Measurements from ENCODE around the gene USF1. TPM values are rescaled to one million over a fixed set of nuclear protein-coding genes. Genes with fewer than 3 reads are reported as not detected.
"Not testable (repeated sequence)": the region's sequence is repeated elsewhere in the genome, so short reads cannot be mapped to it uniquely, and the experiment has no call there.

The USF1 gene
- total RNA-seq, 4 donors from 2014 or later = 35.9 to 55.7 (median 49.4) TPM

DNA sequence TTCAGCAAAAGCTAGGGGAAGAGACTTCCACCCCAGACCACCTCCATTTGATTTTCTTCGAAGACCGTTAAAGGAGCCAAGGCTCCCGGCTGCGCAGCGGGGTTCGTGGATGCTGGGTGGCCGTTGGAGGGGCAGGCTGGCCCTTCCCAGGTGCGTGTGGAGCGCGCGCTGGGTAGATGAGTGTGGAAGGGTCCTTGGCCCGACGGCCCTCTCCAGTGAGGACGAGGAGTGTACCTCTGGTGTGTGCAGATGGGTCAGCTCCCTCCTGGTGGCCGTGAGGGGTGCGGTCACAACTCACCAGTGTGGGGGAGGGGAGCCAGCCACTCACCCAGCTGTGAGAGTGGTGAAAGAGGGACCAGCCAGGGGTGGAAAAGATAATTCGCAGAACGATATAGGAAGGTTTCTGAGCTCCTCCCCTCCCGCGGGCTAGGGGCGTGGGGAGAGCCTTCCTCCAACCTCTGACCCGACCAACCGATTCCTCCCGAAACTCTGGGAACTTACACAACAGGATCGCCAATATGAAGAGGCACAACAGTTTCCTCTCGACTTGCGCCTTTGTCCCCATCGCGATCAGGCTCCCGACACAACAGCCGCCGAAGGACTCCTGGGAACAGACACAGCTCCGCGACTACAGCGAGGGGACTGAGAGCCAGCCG is 25.1 kb downstream of the USF1 start, which contains the start of gene F11R:
Gene F11R, minus strand, starts transcription at position 644 of the 656 bp plus-strand sequence. Its CDS starts 79 bp downstream, at position 565.
- H3K4me1 ChIP-seq = peaks cover 31 to 69% (median 35%) of the 10 kb centered on the region in 3 donors
- intact Hi-C loops (cut with DNase I) = no loop called here

DNA sequence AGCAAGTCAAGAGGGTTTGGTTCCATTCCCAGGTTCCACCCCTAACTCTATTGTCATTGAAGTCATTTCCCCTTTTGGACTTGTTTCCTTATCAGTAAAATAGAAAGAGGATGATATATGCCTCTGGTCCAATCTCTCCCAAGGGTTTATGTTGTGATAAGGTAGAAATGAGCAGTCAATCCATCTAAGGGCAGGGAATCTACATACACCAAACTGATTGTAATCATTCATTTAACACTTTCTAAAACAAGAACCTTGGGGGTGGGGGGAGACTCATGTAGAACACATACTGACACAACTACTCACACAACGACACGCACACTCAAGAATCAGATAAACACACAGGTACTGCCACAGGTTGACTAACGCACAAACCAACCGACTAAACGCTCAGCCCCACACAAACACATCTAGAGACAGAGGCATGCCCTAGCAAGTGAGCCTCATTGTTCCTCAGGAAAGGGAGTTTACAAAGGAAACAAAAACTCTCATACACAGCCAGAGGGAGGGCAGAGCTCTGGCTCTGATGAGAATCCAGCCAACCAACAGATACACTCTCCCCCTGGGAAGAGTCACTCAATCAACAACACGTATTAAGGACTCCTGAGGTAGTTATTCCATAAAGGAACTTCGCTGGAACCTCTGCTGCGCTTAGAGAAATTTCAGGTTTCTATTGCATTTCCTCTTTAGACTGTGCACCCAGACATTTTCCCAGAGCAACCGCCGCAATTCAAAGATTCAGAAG is 25.9 kb downstream of the USF1 start:
- Histone ChIP-seq H3K4me1 (peaks cover 34 to 76% (median 37%) of the 10 kb centered on the region in 3 donors), H3K27me3 (peaks cover 0 to 10% (median 0%) of the 10 kb centered on the region in 4 donors), H3K36me3 (no peaks in the 10 kb centered on the region), H3K4me3 (peak overlapping the region; percentile 55 to 80 (median 78)), H3K27ac (peak overlapping the region; percentile 90 to 99 (median 97)), H3K9me3 (no peaks in the 10 kb centered on the region)
- intact Hi-C loops (cut with DNase I) = no loop called here
- peak in 2 of 4 donors; percentile 61 to 80 for TF ChIP-seq POLR2A (IDR thresholded peaks at IDR 0.05)
- TF ChIP-seq, protein P1, sequence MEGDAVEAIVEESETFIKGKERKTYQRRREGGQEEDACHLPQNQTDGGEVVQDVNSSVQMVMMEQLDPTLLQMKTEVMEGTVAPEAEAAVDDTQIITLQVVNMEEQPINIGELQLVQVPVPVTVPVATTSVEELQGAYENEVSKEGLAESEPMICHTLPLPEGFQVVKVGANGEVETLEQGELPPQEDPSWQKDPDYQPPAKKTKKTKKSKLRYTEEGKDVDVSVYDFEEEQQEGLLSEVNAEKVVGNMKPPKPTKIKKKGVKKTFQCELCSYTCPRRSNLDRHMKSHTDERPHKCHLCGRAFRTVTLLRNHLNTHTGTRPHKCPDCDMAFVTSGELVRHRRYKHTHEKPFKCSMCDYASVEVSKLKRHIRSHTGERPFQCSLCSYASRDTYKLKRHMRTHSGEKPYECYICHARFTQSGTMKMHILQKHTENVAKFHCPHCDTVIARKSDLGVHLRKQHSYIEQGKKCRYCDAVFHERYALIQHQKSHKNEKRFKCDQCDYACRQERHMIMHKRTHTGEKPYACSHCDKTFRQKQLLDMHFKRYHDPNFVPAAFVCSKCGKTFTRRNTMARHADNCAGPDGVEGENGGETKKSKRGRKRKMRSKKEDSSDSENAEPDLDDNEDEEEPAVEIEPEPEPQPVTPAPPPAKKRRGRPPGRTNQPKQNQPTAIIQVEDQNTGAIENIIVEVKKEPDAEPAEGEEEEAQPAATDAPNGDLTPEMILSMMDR (IDR thresholded peaks at IDR 0.05) = peak in 1 of 6 experiments; percentile 3
- DNase-seq = no peak
- 6 to 29% methylated on average over 8 to 10 of the region's 10 CpGs for WGBS, 2 donors

More for the DNA sequence above, 25.1 kb downstream of the USF1 start, which contains the start of gene F11R:
- no peaks in the 10 kb centered on the region for H3K36me3 ChIP-seq
- H3K9me3 ChIP-seq = no peaks in the 10 kb centered on the region
- DNase-seq = no peak
- WGBS, 2 donors = 0% methylated on average over 1 to 14 of the region's 36 CpGs
- peak within 1 kb of the TSS; percentile 90 to 99 (median 97) for H3K27ac ChIP-seq
- peak within 1 kb of the TSS; percentile 55 to 80 (median 78) for H3K4me3 ChIP-seq
- TF ChIP-seq POLR2A (IDR thresholded peaks at IDR 0.05) = peak in 1 of 4 donors; percentile 70
- TF ChIP-seq, protein P1 (IDR thresholded peaks at IDR 0.05) = peak in 2 of 6 experiments; percentile 5 to 48
- H3K27me3 ChIP-seq = peaks cover 0 to 10% (median 0%) of the 10 kb centered on the region in 4 donors

DNA sequence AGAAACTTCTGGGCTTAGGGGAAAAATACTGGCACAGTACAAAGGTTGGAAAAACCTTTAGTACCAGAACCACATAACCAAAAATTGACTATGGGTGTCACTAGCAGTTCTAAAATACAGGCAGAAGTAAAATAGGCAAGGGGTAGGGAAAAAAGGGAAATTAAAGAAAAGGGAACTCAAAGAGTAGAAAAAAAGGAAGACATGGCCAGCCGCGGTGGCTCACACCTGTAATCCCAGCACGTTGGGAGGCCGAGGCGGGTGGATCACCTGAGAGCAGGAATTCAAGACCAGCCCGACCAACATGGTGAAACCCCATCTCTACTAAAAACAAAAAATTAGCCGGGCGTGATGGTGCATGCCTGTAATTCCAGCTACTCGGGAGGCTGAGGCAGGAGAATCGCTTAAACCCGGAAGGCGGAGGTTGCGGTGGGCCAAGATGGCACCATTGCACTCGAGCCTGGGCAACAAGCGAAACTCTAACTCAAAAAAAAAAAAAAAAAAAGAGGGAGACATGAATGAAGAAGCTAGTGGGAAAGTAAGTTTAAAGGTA is 26.6 kb downstream of the USF1 start:
- DNase-seq; H3K9me3 ChIP-seq; H3K36me3 ChIP-seq; intact Hi-C loops (cut with DNase I): not testable (repeated sequence)
- 39 to 62% methylated on average over 15 of the region's 15 CpGs for WGBS, 2 donors
- Histone ChIP-seq H3K27me3 (peaks cover 0 to 10% (median 0%) of the 10 kb centered on the region in 4 donors), H3K4me3 (peak overlapping the region; percentile 55 to 80 (median 78)), H3K4me1 (peaks cover 34 to 84% (median 45%) of the 10 kb centered on the region in 3 donors), H3K27ac (peak overlapping the region; percentile 90 to 99 (median 97))

DNA sequence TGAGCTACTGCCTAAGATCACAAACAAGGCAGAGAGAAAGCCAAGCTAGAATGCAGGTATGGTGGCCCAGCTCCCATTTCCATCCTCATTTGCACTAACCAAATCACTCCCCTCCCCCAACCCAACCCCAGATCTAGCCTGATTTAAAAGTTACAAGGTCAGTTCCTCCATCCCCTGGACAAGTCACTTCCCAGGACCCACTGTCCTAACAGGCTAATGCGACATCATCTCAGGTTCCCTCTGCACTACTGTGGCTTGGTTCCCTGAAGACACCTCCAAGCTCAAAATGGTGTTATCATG is 27.2 kb downstream of the USF1 start:
- intact Hi-C loops (cut with DNase I) = no loop called here
- peak overlapping the region; percentile 82 to 99 (median 94) for H3K27ac ChIP-seq
- whole genome bisulfite sequencing, 2 donors = 67% methylated on average over 1 of the region's 1 CpG; no CpG with 5 or more reads in 1 of the 2 donors
- peaks cover 0 to 10% (median 0%) of the 10 kb centered on the region in 4 donors for H3K27me3 ChIP-seq
- TF ChIP-seq, protein P1 (IDR thresholded peaks at IDR 0.05) = no peak
- TF ChIP-seq POLR2A (IDR thresholded peaks at IDR 0.05) = no peak
- no peaks in the 10 kb centered on the region for H3K9me3 ChIP-seq
- peaks cover 34 to 90% (median 49%) of the 10 kb centered on the region in 3 donors for H3K4me1 ChIP-seq
- no peak for DNase-seq
- peak overlapping the region; percentile 55 to 80 (median 78) for H3K4me3 ChIP-seq
- no peaks in the 10 kb centered on the region for H3K36me3 ChIP-seq

DNA sequence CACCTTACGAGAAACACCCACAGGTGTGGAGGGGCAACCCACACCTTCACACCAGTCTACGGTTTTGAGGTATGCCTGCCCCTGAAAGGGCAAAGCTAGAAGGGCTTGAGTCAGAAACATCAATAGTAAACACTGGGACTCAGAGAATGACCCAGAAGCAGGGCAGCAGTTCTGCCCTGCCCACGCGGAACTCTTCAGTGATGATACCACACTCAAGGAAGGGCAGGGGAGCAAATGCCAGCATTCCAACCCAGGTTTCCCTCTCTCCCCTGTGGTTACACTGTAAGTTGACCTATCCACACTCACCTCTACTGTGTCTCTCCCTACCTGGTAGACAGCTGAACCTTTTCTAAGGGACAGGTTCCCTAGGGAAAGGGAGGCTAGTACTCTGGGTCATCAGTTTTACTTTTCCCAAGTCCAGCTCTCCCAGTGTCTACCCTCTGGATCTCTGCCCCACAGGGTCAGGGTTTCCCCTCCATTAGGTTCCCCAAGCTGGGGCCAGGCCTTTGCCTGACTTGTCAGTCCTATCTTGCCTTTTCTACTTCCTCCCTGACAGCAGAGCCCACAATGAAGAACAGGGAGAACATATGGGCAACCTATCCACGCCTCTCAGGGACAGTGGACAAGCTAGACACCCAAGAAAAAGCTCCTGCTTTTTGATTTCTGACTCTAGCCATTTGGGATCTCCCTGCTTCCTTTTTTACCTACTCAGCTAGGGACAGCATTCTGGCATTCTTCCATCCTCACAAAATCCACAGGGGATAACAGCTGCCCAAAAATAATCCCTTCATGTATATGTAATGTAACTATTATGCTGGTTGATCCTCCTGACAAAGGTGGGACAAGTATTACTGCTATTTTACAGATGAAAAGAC is 27.8 kb downstream of the USF1 start:
- Histone ChIP-seq H3K36me3 (no peaks in the 10 kb centered on the region), H3K27me3 (peaks cover 0 to 10% (median 0%) of the 10 kb centered on the region in 4 donors), H3K4me1 (peaks cover 34 to 95% (median 54%) of the 10 kb centered on the region in 3 donors), H3K27ac (peak overlapping the region; percentile 82 to 99 (median 94)), H3K9me3 (no peaks in the 10 kb centered on the region), H3K4me3 (peak overlapping the region; percentile 55 to 80 (median 78))
- TF ChIP-seq, protein P1 (IDR thresholded peaks at IDR 0.05) = no peak
- TF ChIP-seq POLR2A (IDR thresholded peaks at IDR 0.05) = no peak
- WGBS, 2 donors = 44 to 50% methylated on average over 1 to 2 of the region's 5 CpGs
- DNase-seq = no peak
- intact Hi-C loops (cut with DNase I) = no loop called here

DNA sequence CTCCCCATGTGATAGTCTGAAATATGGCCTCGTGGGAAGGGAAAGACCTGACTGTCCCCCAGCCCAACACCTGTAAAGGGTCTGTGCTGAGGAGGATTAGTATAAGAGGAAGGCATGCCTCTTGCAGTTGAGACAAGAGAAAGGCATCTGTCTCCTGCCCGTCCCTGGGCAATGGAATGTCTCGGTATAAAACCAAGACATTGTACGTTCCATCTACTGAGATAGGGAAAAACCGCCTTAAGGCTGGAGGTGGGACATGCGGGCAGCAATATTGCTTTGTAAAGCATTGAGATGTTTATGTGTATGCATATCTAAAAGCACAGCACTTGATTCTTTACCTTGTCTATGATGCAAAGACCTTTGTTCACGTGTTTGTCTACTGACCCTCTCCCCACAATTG is 28.6 kb downstream of the USF1 start:
- 42 to 74% methylated on average over 6 of the region's 7 CpGs for WGBS, 2 donors
- Histone ChIP-seq H3K27ac (peak overlapping the region; percentile 82 to 99 (median 94)), H3K27me3 (peaks cover 0 to 10% (median 0%) of the 10 kb centered on the region in 4 donors), H3K4me3 (peak overlapping the region in 2 of 4 donors; percentile 5 to 55), H3K4me1 (peaks cover 34 to 98% (median 59%) of the 10 kb centered on the region in 3 donors)
- H3K9me3 ChIP-seq; H3K36me3 ChIP-seq; DNase-seq; intact Hi-C loops (cut with DNase I): not testable (repeated sequence)

DNA sequence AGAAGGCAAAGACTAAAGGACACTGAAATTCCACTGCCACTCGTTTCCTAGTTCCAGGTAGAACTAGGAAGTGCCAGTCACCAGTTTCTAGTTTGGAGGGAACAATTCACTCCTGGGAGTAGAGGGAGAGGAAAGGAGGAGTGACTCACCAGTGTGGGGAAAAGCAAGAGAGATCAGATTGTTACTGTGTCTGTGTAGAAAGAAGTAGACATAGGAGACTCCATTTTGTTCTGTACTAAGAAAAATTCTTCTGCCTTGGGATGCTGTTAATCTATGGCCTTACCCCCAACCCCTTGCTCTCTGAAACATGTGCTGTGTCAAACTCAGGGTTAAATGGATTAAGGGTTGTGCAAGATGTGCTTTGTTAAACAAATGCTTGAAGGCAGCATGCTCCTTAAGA is 29.1 kb downstream of the USF1 start:
- intact Hi-C loops (cut with DNase I); H3K4me3 ChIP-seq; DNase-seq; H3K36me3 ChIP-seq; H3K9me3 ChIP-seq: not testable (repeated sequence)
- peak overlapping the region; percentile 69 to 99 (median 94) for H3K27ac ChIP-seq
- WGBS, 2 donors = 11 to 23% methylated on average over 1 of the region's 1 CpG
- H3K4me1 ChIP-seq = peaks cover 32 to 98% (median 58%) of the 10 kb centered on the region in 3 donors
- peaks cover 0 to 10% (median 0%) of the 10 kb centered on the region in 4 donors for H3K27me3 ChIP-seq

Data from esophagus squamous epithelium (tissue), 5 donors.